DND-41 (cell line): ENCODE data around the gene HAND1.

ENCODE experiments used
- CTCF ChIP-seq: IDR thresholded peaks from 2 replicates; pipeline ENCODE4 v1.5.1; 2012; ENCODE audit warnings: borderline replicate concordance, low read length, moderate library complexity, mild to moderate bottlenecking; ENCODE audit not compliant: poor library complexity, severe bottlenecking; ENCODE audit errors: extremely low read depth
- EZH2 ChIP-seq: IDR thresholded peaks from 3 replicates; pipeline ENCODE4 v1.6.1; 2012; ENCODE audit warnings: borderline replicate concordance, low read depth, mild to moderate bottlenecking, moderate library complexity, low read length, inconsistent platforms; ENCODE audit not compliant: severe bottlenecking

DNA sequence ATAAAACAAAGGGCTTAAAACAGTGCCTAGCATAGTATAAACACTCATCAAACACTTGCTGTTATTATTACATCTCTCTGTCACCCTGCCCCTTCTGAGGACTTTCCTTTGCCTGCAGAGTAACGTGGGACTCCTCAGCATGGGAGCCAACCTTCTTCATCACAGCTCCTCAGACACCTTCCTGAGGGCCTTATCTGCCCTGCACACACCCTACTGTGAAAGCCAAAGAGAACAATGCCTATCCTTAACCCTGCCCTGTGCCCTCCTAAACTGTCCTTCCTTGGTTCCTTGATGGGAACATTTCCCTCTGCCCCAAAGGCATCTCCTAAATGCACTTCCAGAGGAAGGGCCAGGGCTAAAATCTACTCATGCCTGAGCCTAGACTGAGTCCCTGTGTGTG is 20.6 kb upstream of the HAND1 start:
- TF ChIP-seq CTCF (no peak), EZH2 (no peak)
